Right renal cortex interstitium (tissue), 3 donors: ENCODE measurements around the gene C1orf50. TPM values are rescaled to one million over a fixed set of nuclear protein-coding genes. Genes with fewer than 3 reads are reported as not detected.

ENCODE experiments used
- polyA plus RNA-seq, 3 donors: library from polyadenylated mRNA; unstranded; fragments of 120-200 nt; gene quantifications; one replicate each; pipeline ENCODE4 v1.2.1, GENCODE V29; 2013; ENCODE audit not compliant: insufficient read length in 3 of 3

The C1orf50 gene
- polyA plus RNA-seq, 3 donors: 12.9 to 14.3 (median 14.3) TPM

Other genes starting within 250 kb of the C1orf50 start
- gene PPIH, start 108.8 kb upstream of the C1orf50 start, polyA plus RNA-seq: 10 to 100 TPM; 53.9 to 62.5 (median 57.5) TPM
- 100 to 1,000 TPM; 611 to 684 (median 661) TPM for gene YBX1, start 84.8 kb upstream of the C1orf50 start, polyA plus RNA-seq
- gene CLDN19, start 27.0 kb upstream of the C1orf50 start, polyA plus RNA-seq: 10 to 100 TPM; 75.8 to 96.0 (median 78.2) TPM
- gene P3H1, start 221 bp upstream of the C1orf50 start, polyA plus RNA-seq: 10 to 100 TPM; 67.9 to 76.5 (median 72.8) TPM
- gene TMEM269, start 17.7 kb downstream of the C1orf50 start, polyA plus RNA-seq: 1 to 10 TPM in 1 of 3 donors, under 1 TPM in 2; 0.44 to 1.1 (median 0.79) TPM
- gene ERMAP, start 49.9 kb downstream of the C1orf50 start, polyA plus RNA-seq: 10 to 100 TPM; 21.2 to 21.8 (median 21.7) TPM
- 10 to 100 TPM; 66.4 to 75.9 (median 68.4) TPM for gene SVBP, start 50.1 kb downstream of the C1orf50 start, polyA plus RNA-seq
- 10 to 100 TPM; 18.2 to 20.8 (median 19.9) TPM for gene ZNF691, start 79.4 kb downstream of the C1orf50 start, polyA plus RNA-seq
- gene SLC2A1, start 191.6 kb downstream of the C1orf50 start, polyA plus RNA-seq: 10 to 100 TPM; 31.1 to 36.8 (median 34.9) TPM